GM19467 (cell line): ENCODE measurements around the gene HDAC2.
"Not testable (repeated sequence)": the region's sequence is repeated elsewhere in the genome, so short reads cannot be mapped to it uniquely, and the experiment has no call there.

Experiments
- ATAC-seq: cut with Tn5 transposase; IDR thresholded peaks from one replicate; pipeline ENCODE4 v1.9.1; 2021; ENCODE audit warnings: mild to moderate bottlenecking, moderate library complexity; ENCODE audit not compliant: unreplicated experiment

HDAC2 gene

GRCh38 chr6:113970805-113971676, at the start of gene HDAC2:
HDAC2 (minus strand) TSS chr6:113971148; CDS start chr6:113970908, 240 bp downstream.
- ATAC-seq: peak; percentile 82

GRCh38 chr6:114020196-114020595, 49.2 kb upstream of the HDAC2 start:
- ATAC-seq: no peak

DNA sequence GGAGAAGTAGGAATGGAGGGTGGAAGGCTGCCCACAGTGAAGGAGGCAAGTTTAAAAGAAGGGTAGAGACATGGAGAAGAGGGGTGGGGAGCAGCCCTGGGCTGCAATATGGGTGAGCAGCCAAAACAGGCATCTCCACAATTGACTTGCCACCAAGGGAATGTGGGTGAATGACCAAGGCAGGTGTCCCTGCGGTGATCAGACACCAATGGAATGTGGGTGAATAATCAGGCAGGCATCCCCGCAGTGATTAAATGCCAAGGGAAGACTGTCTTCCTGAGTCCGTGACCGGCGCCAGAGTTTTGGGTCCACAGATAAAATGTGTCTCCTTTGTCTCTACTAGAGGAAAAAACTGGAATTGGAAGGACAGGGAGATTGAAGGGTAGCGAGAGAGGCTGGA, 46.2 kb upstream of the HDAC2 start:
- not testable (repeated sequence) for ATAC-seq

DNA sequence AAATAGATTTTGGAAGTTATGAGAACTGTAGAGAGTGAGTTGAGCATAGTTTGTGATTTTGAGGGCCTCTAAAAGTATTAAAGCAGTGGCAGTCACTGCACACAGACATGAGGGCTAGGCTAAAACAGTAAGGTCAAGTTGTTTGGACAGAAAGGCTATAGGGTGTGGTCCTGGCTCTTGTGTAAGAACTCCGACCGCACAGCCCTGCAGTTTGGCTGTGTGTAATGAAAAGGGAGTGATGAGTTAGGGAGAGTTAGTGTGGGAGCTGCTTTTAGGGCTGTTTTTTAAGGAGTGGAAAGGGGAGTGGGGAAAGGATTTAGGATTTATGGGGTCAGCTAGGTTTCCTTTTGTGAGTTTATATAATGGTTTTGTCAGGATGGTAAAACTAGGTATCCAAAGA, 43.2 kb upstream of the HDAC2 start:
- not testable (repeated sequence) for ATAC-seq

GRCh38 chr6:114011486-114011885, 40.5 kb upstream of the HDAC2 start:
- not testable (repeated sequence) for ATAC-seq

DNA sequence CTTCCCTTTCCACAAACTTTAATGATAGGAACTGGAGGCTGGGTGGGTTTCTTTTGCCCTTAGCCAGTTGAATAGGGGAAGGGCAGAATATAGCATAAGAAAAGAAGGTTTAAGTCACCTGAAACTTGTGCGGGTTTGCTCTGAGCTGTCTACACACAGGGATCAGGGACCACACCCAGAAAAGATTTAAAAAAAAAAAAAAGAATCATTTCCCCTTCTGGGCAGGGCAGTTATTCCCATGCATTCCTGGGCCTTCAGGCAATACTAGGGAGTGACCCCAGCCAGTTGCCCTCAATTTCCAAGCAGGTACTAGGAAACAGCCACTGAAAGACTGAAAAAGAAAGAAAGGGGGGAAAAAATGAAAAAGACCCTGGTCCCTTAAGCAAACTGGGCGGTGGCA, 39.6 kb upstream of the HDAC2 start:
- no peak for ATAC-seq

- no peak for ATAC-seq
Observed at GRCh38 chr6:114009192-114009591, 38.2 kb upstream of the HDAC2 start.

GRCh38 chr6:114008331-114008730, 37.4 kb upstream of the HDAC2 start:
- no peak for ATAC-seq

GRCh38 chr6:114007516-114007915, 36.6 kb upstream of the HDAC2 start:
- ATAC-seq: no peak

DNA sequence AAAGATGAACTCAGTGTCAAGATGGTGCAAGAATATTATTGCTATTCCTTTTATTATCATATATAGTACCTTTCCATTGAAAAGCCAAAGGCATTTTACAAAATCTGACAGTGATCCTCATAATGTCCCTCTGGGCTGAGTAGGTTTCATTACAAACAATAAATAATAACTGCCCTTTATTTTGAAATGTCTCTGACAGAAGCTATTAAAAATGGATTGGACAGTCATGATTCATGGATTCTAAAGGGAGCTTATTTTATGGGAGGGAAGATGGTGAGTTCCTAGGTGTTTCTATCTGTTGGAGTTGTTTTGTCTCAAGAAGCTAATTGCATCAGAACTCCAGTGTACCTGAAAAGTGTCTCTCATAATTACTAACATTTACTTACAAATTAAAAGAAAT, 30.4 kb upstream of the HDAC2 start:
- no peak for ATAC-seq

GRCh38 chr6:114000069-114000468, 29.1 kb upstream of the HDAC2 start:
- no peak for ATAC-seq

- no peak for ATAC-seq
Observed at GRCh38 chr6:113999284-113999683, 28.3 kb upstream of the HDAC2 start.

DNA sequence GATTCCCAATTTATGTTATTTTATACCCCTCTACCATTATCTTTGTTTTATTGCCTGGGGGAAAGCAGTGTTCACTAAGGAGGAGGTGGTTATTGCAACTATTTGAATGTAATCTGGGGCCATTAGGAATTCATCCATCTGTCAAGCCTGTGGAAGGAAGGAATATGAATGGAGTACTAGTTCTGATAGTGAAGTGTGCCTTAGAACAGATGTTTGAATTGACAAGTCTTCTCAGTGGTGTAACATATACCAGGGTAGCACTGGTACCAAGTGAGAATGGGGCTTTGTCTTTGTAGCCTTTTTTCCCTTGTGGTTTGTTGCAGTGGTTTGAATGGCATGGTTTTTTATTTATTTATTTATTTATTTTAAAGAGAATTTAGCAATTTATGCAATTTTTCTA, 27.9 kb upstream of the HDAC2 start:
- no peak for ATAC-seq

DNA sequence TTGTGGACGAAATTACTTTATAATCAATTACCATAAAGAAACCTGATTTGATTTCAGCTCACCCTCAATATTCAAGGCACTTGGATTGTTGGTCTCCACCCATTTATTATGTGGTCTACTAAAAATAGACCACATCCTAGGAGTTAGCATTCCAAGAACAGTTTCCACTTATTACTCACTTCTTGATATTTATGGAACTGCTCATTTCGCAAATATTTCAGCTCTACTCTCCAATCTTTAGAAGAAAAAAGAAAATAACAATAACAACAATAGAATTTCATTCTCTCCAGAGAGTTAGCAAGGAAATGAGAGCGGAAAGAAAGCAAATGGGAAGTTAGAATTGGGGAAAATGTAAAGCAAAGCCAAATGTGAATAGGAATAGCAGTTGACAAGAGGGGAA, 26.2 kb upstream of the HDAC2 start:
- ATAC-seq: no peak

DNA sequence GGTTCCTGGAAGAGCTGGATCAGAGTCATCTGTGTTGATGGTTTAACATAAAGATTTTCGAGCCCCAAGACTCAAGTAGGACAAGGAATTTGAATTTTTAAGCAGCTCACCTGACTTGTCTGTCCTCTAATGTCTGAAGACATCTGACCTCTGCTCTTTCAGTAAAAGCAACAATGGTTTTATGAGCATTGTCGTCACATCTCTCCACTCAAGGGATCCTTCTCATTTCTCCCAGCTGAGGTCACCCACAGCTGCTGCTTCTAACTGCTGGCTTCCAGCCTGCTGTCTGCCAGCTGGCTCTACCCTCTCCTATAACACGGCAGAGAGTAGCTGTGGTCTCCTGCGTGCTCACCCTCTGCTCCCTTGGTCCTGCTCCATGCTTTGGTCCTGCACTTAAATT, 24.7 kb upstream of the HDAC2 start:
- no peak for ATAC-seq

- peak; percentile 100 for ATAC-seq
Observed at GRCh38 chr6:113994934-113995342, 24.0 kb upstream of the HDAC2 start.

GRCh38 chr6:113989675-113990074, 18.7 kb upstream of the HDAC2 start:
- no peak for ATAC-seq

GRCh38 chr6:113982675-113983074, 11.7 kb upstream of the HDAC2 start:
- ATAC-seq: not testable (repeated sequence)

DNA sequence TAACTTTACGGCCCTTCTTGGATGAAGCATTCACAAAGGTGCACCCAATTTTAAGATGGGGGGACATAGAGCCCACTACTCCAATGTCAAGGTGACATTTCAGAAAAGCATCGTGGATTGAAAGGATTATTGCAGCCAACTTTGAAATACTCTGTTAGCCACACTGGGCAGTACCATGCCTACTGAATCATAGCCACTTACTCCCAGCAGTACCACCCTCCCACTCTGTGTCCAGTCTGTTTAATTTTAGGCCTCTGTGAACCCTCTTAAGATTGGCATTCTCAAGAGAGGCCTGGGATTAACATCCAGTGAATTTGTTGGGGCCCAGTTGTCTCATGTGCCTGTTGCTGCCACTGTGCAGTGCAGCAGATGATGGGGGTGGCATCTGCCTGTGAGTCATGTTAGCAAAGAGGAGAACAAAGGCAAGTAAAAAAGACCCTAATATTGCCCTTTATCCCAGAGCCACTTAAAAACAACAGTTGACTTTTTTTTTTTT, 11.2 kb upstream of the HDAC2 start:
- no peak for ATAC-seq

- ATAC-seq: peak; percentile 74
Observed at GRCh38 chr6:113980937-113981554, 10.1 kb upstream of the HDAC2 start.

DNA sequence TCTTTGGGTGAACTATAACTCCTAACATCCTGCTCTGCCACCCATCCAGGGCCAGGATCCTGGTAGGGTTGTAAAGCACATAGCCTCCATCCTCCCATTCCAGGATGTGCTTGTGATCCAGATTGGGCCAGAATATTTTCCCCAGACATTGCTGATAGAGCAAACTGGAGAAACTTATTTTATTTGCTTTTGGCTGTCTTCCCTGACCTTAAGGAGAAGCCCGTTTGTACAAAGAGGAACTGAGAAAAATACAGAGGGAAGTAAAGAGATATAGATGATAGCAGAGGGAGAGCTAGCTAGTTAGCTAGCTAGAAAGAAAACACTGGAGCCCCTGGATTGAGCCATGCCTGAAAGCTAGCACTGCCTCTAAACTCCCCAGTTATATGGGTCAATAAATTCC, 9.0 kb upstream of the HDAC2 start:
- no peak for ATAC-seq

DNA sequence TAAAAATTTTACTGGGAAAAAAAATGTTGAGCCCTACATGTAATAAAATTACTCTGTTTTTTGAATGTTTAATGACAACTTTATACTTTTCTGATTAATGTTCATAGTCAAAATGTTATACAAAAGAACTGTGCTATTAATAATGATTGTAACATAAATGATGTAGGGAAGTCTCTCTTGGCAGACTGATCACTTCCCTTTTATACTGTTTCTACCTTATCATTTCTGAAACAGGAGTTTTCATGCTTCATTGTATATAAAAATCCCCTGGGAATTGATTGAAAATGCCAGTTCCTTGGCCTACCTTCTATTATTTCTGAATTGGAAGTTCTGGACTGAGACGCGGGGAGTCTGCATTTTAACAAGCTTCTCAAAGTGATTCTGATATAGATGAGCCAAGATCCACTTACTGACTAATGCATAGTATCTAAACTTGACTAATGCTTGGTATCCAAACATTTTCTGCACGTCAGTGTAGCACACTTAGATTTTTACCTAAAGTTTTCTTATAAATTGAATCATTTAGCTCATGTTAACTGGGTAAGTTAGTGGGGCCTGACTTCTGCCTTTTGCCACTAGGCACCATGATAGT, 7.2 kb upstream of the HDAC2 start:
- no peak for ATAC-seq
